Measurements from ENCODE around the gene CSRP1.

- TF ChIP-seq CTCF (IDR thresholded peaks at IDR 0.05; ENCODE audit: low read depth, low read length, poor library complexity, severe bottlenecking) (no peak), EZH2phosphoT487 (IDR thresholded peaks at IDR 0.05; ENCODE audit: borderline replicate concordance, low read length) (no peak)
These were observed 29.6 kb upstream of the CSRP1 start for GRCh38 chr1:201536558-201536957.
